H54 (cell line): ENCODE measurements around the gene GUCA2B.

ENCODE experiments used
- DNase-seq: peaks from one replicate; pipeline ENCODE4 v3.0.0; 2011; ENCODE audit warnings: low spot score, mixed read lengths; ENCODE audit not compliant: insufficient read length
- FAIRE-seq: peaks from 3 replicates; lab custom pipeline; 2011; peaks lifted over from hg19 to GRCh38; lab: Jason Lieb, UNC
- POLR2A ChIP-seq: IDR thresholded peaks from 2 replicates; pipeline ENCODE4 v1.6.1; 2011; ENCODE audit warnings: low read depth, mild to moderate bottlenecking, low read length

The GUCA2B gene

GRCh38 chr1:42177541-42177981, 24.4 kb downstream of the GUCA2B start:
- DNase-seq, result no peak
- no peak for TF ChIP-seq POLR2A
- no peak for FAIRE-seq

- no peak for TF ChIP-seq POLR2A
- FAIRE-seq (no peak), DNase-seq (no peak)
Observed at GRCh38 chr1:42178249-42178648, 25.0 kb downstream of the GUCA2B start.

- FAIRE-seq, result no peak
- no peak for TF ChIP-seq POLR2A
- no peak for DNase-seq
Observed at GRCh38 chr1:42179275-42179674, 26.1 kb downstream of the GUCA2B start.

GRCh38 chr1:42179900-42180329, 26.7 kb downstream of the GUCA2B start:
- TF ChIP-seq POLR2A, result no peak
- no peak for DNase-seq
- FAIRE-seq, result no peak

- no peak for TF ChIP-seq POLR2A
- FAIRE-seq (no peak), DNase-seq (no peak)
Observed at GRCh38 chr1:42181687-42182086, 28.5 kb downstream of the GUCA2B start.

- FAIRE-seq, result no peak
- no peak for DNase-seq
Observed at GRCh38 chr1:42183210-42183956, 30.2 kb downstream of the GUCA2B start.

GRCh38 chr1:42183957-42184268, 30.7 kb downstream of the GUCA2B start:
- FAIRE-seq, result no peak
- TF ChIP-seq POLR2A, result no peak

More at GRCh38 chr1:42183210-42183956, 30.2 kb downstream of the GUCA2B start:
- TF ChIP-seq POLR2A, result no peak

GRCh38 chr1:42184616-42185015, 31.4 kb downstream of the GUCA2B start:
- FAIRE-seq, result no peak
- no peak for TF ChIP-seq POLR2A

More at GRCh38 chr1:42183957-42184268, 30.7 kb downstream of the GUCA2B start:
- DNase-seq, result no peak

GRCh38 chr1:42186152-42186551, 32.9 kb downstream of the GUCA2B start:
- DNase-seq, result no peak
- peak; percentile 57 for FAIRE-seq
- no peak for TF ChIP-seq POLR2A

More at GRCh38 chr1:42184616-42185015, 31.4 kb downstream of the GUCA2B start:
- no peak for DNase-seq

GRCh38 chr1:42189931-42190853, 37.0 kb downstream of the GUCA2B start:
- FAIRE-seq, result no peak
- TF ChIP-seq POLR2A, result no peak
- no peak for DNase-seq

GRCh38 chr1:42191319-42191718, 38.1 kb downstream of the GUCA2B start:
- no peak for TF ChIP-seq POLR2A
- FAIRE-seq (no peak), DNase-seq (no peak)

GRCh38 chr1:42192106-42192505, 38.9 kb downstream of the GUCA2B start:
- FAIRE-seq, result no peak
- no peak for DNase-seq
- TF ChIP-seq POLR2A, result no peak

- DNase-seq (no peak), FAIRE-seq (no peak)
- no peak for TF ChIP-seq POLR2A
Observed at GRCh38 chr1:42195841-42196240, 42.6 kb downstream of the GUCA2B start.

- DNase-seq (no peak), FAIRE-seq (peak; percentile 27)
- TF ChIP-seq POLR2A, result no peak
Observed at GRCh38 chr1:42198251-42198650, 45.0 kb downstream of the GUCA2B start.

GRCh38 chr1:42201986-42202385, 48.8 kb downstream of the GUCA2B start:
- no peak for TF ChIP-seq POLR2A
- FAIRE-seq (no peak), DNase-seq (no peak)
